ENCODE measurements around the gene ZNF30.

DNA sequence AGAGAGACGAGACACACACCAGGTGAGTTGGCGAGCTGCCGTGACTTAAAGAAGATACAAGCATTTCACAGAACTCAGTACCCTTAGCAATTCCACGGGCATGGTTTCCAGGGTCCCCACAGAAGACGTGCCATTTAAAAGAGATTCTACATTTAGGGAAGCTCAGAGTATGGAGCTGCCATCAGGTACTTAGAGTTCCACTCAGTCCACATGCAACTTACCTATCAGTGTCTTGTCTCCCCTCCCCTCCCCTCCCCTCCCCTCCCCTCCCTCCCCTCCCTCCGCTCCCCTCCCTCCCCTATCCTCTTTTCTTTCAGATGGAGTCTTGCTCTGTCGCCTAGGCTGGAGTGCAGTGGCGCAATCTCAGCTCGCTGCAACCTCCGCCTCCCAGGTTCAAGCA, 12.2 kb downstream of the ZNF30 start:
- TF ChIP-seq, protein P1, sequence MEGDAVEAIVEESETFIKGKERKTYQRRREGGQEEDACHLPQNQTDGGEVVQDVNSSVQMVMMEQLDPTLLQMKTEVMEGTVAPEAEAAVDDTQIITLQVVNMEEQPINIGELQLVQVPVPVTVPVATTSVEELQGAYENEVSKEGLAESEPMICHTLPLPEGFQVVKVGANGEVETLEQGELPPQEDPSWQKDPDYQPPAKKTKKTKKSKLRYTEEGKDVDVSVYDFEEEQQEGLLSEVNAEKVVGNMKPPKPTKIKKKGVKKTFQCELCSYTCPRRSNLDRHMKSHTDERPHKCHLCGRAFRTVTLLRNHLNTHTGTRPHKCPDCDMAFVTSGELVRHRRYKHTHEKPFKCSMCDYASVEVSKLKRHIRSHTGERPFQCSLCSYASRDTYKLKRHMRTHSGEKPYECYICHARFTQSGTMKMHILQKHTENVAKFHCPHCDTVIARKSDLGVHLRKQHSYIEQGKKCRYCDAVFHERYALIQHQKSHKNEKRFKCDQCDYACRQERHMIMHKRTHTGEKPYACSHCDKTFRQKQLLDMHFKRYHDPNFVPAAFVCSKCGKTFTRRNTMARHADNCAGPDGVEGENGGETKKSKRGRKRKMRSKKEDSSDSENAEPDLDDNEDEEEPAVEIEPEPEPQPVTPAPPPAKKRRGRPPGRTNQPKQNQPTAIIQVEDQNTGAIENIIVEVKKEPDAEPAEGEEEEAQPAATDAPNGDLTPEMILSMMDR (IDR thresholded peaks at IDR 0.05), result no peak
- no peak for TF ChIP-seq EZH2 (IDR thresholded peaks at IDR 0.05; ENCODE audit: borderline replicate concordance, insufficient read depth, low read depth, low read length, poor library complexity, severe bottlenecking)

Measured in B cell (primary cell).